GM12892 (cell line): ENCODE results near the gene MAP1B.

Experiments used
- POLR2A ChIP-seq: IDR thresholded peaks from 2 replicates; pipeline ENCODE4 v1.6.1; 2011; ENCODE audit warnings: low read depth, low read length, control low read depth
- POLR2AphosphoS5 ChIP-seq: IDR thresholded peaks from 2 replicates; pipeline ENCODE4 v1.6.1; 2011; ENCODE audit warnings: low read depth, low read length, control low read depth
- TAF1 ChIP-seq: IDR thresholded peaks from 2 replicates; pipeline ENCODE4 v1.6.1; 2011; ENCODE audit warnings: low read depth, mild to moderate bottlenecking, control low read depth, low read length, borderline replicate concordance

DNA sequence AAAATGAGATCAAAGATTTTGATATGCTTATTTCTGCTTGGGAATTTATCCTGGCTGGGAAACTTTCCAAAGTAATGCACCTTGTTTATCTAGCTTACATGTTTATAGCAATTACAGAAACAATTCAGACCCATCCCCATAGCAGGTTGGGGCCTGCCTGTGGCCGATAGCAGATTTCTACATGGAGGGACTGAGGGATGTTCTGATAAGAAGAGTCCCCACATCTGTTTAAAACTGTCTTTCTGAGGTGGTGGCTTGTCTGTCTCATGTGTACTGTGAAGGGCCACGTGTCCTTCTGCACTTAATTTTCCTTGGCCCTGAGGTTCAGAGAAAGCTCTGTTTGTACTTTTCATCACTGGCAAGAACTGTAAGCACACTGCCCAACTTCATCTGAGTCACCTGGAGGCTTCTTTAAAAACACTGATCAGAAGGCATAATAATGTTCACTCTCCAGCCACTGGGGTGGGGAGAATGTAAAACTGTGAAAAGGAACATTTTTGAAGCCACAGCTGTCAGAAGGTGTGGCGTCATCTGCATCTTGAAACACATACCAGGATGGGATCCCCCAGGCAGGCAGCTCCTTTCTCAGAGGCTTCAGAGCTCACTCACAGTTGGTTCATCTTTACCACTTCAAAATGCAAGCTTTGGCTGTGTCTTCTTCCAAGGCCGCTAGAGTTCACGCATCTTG is 80.3 kb downstream of the MAP1B start:
- no peak for TF ChIP-seq POLR2AphosphoS5
- TF ChIP-seq POLR2A: no peak
- TF ChIP-seq TAF1: no peak
